HAP-1 (cell line): ENCODE measurements around the gene PEAR1.

Experiments used
- DNase-seq, 2 experiments: peaks; one replicate each; pipeline ENCODE4 v3.0.0-alpha.2; 2016 to 2020; ENCODE audit warnings: low spot score in 2 of 2
- H3K27me3 ChIP-seq: fragments of 250-450 bp; sonication (Bioruptor Pico); 2 replicates; pipeline ENCODE4 v1.5.1; 2020; ENCODE audit warnings: low read depth, mild to moderate bottlenecking, moderate library complexity
- H3K36me3 ChIP-seq: fragments of 250-450 bp; sonication (Bioruptor Pico); replicated peaks from 2 replicates; pipeline ENCODE4 v1.5.1; 2020; ENCODE audit warnings: mild to moderate bottlenecking
- H3K4me1 ChIP-seq: fragments of 250-450 bp; sonication (Bioruptor Pico); 2 replicates; pipeline ENCODE4 v1.5.1; 2020; ENCODE audit warnings: mild to moderate bottlenecking
- H3K4me3 ChIP-seq: fragments of 250-450 bp; sonication (Bioruptor Pico); 2 replicates; pipeline ENCODE4 v1.5.1; 2020; ENCODE audit warnings: mild to moderate bottlenecking, moderate library complexity
- H3K9me3 ChIP-seq: fragments of 250-450 bp; sonication (Bioruptor Pico); 2 replicates; pipeline ENCODE4 v1.5.1; 2020; ENCODE audit warnings: mild to moderate bottlenecking, moderate library complexity
- in situ Hi-C: fragments of 300-500 bp; cut with MboI; formaldehyde crosslinking; loops from 3 replicates; pipeline ENCODE4 v1.14.3; 2020; ENCODE audit warnings: low sequenced_read_pairs, inconsistent platforms, mixed read lengths

PEAR1 gene

DNA sequence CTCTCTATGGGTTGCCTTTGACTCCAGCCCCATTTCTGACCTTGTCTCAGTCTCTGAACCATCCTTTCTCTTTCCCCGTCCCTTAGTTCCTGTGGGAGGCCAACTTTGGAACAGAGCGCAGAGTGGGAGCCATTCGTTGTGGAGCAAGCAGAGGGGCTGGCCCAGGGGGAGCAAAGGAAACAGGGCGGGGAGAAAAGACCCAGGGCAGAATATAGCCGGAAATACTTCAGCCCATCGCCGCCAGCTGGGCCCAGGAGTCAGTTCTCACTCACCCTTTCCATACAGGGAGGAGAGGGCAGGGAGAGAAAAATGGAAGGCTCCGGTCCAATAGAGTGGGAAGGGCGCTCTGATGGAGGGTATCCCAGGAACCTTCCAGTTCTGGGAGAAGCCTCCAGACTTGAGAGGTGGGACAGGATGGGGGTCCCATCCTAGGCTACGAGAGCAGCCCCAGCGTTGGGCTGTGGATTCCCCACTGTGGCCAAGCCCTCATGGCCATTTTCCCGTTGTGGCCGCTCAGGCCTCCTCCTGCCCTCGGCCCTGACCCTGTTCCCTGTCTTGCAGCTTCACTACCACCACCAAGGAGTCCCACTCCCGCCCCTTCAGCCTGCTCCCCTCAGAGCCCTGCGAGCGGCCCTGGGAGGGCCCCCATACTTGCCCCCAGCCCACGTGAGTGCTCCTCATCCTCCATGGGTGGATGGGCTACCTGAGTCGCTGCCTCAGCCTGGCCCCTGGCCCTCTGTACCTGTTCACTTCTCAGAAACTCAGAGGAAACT lies 10.9 kb downstream of the PEAR1 start:
- H3K27me3 ChIP-seq: 0 out of 2 replicates have a peak, but pooled peaks cover 4% of the 10 kb centered on the region
- no peak for DNase-seq
- H3K4me3 ChIP-seq: no peak overlapping the region
- H3K4me1 ChIP-seq: no peaks in the 10 kb centered on the region
- in situ Hi-C loops: no loop called here
- H3K9me3 ChIP-seq: no peaks in the 10 kb centered on the region
- no peaks in the 10 kb centered on the region for H3K36me3 ChIP-seq

DNA sequence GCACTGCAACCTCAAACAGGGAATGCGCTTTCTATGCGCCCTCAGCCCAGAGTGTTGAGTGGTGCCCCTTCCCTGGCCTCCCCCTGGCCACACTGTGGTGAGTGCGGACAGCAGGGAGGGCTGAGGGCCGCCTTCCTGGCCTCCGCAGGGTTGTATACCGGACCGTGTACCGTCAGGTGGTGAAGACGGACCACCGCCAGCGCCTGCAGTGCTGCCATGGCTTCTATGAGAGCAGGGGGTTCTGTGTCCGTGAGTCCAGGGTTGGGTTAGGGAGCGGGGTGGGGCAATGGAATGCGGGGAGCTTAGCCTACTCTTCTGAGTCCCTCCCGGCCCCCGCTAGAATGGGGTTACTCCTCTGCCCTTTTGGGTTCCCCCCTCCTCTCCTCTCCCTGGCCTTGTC lies 11.7 kb downstream of the PEAR1 start:
- DNase-seq: no peak
- Histone ChIP-seq H3K4me1 (no peaks in the 10 kb centered on the region), H3K4me3 (no peak overlapping the region), H3K36me3 (no peaks in the 10 kb centered on the region), H3K27me3 (0 out of 2 replicates have a peak, but pooled peaks cover 4% of the 10 kb centered on the region), H3K9me3 (no peaks in the 10 kb centered on the region)
- in situ Hi-C loops: no loop called here

DNA sequence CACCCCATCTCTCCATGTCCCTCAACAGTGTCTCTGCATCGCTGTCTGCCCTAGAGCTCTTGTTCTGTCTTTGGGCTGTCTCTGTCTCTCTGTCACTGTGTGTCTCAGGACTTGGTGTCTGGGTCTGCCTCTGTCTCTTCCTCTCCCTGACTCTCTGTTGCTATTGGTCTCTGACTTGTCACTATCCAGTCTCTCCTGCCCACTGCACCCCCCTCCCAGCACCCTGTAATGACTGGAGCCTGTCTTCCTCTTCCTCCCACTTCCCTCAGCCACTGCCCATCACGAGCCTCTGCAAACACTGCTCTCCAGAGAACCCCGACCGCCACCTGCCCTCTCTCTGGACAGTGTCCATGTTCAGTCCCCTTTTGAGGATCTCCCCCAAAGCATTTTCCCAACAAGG lies 12.1 kb downstream of the PEAR1 start:
- no peak for DNase-seq
- in situ Hi-C loops: no loop called here
- no peak overlapping the region for H3K4me3 ChIP-seq
- H3K27me3 ChIP-seq: 0 out of 2 replicates have a peak, but pooled peaks cover 4% of the 10 kb centered on the region
- no peaks in the 10 kb centered on the region for H3K9me3 ChIP-seq
- no peaks in the 10 kb centered on the region for H3K36me3 ChIP-seq
- H3K4me1 ChIP-seq: no peaks in the 10 kb centered on the region

DNA sequence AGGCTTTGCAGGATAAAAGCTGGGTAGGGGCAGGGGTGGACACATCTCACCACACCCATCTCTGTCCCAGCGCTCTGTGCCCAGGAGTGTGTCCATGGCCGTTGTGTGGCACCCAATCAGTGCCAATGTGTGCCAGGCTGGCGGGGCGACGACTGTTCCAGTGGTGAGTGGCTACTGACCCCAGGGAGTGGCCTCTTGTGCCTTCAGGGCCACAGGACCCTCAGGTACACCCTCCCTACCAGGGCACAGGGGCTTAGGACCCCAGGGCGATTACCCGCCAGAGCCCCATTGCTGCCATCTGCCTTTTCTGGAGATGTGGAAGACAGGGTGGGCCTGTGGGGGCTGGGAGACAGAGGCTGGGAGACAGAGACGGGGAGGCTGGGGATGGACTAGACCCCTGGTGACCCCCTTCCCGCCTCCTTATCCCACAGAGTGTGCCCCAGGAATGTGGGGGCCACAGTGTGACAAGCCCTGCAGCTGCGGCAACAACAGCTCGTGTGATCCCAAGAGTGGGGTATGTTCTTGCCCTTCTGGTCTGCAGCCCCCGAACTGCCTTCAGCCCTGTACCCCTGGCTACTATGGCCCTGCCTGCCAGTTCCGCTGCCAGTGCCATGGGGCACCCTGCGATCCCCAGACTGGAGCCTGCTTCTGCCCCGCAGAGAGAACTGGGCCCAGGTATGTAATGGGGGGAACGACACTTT lies 12.8 kb downstream of the PEAR1 start:
- Histone ChIP-seq H3K9me3 (no peaks in the 10 kb centered on the region), H3K4me1 (no peaks in the 10 kb centered on the region), H3K4me3 (no peak overlapping the region), H3K36me3 (no peaks in the 10 kb centered on the region), H3K27me3 (0 out of 2 replicates have a peak, but pooled peaks cover 4% of the 10 kb centered on the region)
- in situ Hi-C loops: no loop called here
- DNase-seq: no peak

DNA sequence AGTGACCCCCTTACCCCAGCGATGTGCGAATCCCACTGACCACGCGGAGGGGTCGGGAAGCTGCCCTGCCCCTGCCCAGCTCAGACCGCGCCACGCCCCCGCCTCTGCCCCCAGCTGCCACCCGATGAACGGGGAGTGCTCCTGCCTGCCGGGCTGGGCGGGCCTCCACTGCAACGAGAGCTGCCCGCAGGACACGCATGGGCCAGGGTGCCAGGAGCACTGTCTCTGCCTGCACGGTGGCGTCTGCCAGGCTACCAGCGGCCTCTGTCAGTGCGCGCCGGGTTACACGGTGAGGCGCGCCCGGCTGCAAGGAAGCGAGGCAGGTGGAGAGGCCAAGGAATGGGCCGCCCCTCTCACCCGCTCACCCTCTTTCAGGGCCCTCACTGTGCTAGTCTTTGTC lies 15.0 kb downstream of the PEAR1 start:
- Histone ChIP-seq H3K4me1 (no peaks in the 10 kb centered on the region), H3K4me3 (no peak overlapping the region), H3K27me3 (0 out of 2 replicates have a peak, but pooled peaks cover 4% of the 10 kb centered on the region), H3K9me3 (no peaks in the 10 kb centered on the region), H3K36me3 (no peaks in the 10 kb centered on the region)
- no peak for DNase-seq
- in situ Hi-C loops: no loop called here

DNA sequence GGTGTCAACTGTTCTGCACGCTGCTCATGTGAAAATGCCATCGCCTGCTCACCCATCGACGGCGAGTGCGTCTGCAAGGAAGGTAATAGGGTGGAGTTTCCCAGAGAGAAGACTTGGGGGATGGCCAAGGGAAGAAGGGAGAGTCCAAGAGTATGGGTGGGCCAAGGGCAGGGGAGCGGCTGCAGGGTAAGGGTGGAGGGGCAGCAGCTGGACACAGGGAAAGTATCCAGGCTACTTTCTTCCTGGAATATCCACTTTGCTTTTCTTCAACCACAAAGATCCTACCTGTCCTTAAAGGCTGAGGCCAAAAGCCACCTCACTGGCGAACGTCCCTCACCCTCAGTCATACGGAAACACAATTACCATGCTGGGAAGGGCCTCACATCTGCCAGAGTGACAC lies 15.4 kb downstream of the PEAR1 start:
- Histone ChIP-seq H3K4me3 (no peak overlapping the region), H3K27me3 (0 out of 2 replicates have a peak, but pooled peaks cover 4% of the 10 kb centered on the region)

DNA sequence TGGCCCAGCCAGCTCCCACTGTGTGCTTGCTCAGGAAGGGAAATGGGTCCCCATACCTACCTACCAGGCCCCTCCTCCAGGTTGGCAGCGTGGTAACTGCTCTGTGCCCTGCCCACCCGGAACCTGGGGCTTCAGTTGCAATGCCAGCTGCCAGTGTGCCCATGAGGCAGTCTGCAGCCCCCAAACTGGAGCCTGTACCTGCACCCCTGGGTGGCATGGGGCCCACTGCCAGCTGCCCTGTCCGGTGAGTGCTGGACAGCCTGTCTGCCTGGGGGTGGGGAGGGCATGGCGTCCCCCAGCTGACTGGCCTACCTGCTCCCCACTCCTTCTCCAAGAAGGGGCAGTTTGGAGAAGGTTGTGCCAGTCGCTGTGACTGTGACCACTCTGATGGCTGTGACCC lies 16.2 kb downstream of the PEAR1 start:
- Histone ChIP-seq H3K4me3 (no peak overlapping the region), H3K4me1 (no peaks in the 10 kb centered on the region), H3K36me3 (no peaks in the 10 kb centered on the region), H3K27me3 (0 out of 2 replicates have a peak, but pooled peaks cover 1% of the 10 kb centered on the region), H3K9me3 (no peaks in the 10 kb centered on the region)
- in situ Hi-C loops: no loop called here
- DNase-seq: no peak

More for the DNA sequence above, 15.4 kb downstream of the PEAR1 start:
- H3K9me3 ChIP-seq: no peaks in the 10 kb centered on the region
- H3K36me3 ChIP-seq: no peaks in the 10 kb centered on the region
- no peak for DNase-seq
- no peaks in the 10 kb centered on the region for H3K4me1 ChIP-seq
- in situ Hi-C loops: no loop called here

DNA sequence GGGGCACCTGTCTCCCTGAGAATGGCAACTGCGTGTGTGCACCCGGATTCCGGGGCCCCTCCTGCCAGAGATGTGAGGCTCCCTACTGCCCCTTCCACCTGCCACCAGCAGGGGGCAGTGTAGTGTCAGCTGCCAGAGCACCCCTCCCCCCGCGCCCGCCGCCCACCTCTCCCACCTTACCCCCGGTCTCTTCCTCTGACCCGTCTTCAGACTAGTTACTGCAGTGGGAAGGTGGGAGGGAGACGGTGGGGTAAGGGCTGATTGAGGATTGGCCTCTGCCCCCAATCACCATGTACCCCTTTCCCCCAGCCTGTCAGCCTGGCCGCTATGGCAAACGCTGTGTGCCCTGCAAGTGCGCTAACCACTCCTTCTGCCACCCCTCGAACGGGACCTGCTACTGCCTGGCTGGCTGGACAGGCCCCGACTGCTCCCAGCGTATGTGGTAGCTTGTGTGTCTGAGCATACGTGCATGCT lies 16.8 kb downstream of the PEAR1 start:
- Histone ChIP-seq H3K4me1 (no peaks in the 10 kb centered on the region), H3K36me3 (no peaks in the 10 kb centered on the region), H3K4me3 (no peak overlapping the region), H3K27me3 (no peaks in the 10 kb centered on the region), H3K9me3 (no peaks in the 10 kb centered on the region)
- peak; percentile 21 to 78 for DNase-seq
- in situ Hi-C loops: no loop called here

DNA sequence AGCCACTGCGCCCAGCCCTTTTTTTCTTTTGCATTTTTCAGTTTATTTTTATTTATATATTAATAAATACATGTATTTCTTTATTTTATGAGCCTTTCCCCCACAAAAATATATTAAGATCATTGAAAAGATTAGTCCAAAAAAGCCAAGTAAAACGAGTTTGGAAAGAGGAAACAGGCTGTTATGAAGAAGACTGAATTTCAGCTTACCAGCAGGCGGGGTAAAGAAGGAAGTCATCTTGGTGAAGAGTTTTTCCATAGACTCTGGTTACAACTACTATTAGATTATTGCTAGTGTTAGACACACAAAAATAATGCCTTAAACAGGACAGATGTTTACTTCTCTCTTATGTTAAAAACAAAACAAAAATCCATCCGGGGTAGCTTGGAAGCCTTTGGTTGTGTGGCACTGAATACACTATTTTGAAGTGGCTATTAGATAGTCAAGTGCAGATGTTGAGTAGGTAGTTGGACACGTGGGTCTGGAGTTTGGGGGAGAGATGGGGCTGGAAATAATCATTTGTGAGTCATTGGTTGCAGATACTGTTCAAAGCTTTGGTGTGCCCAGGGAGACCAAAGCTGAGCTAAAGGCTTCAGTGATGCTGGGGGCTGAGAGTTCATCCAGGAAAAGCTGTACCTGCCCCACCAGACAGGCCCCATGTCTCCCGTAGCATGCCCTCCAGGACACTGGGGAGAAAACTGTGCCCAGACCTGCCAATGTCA lies 18.2 kb downstream of the PEAR1 start:
- Histone ChIP-seq H3K27me3 (no peaks in the 10 kb centered on the region), H3K36me3 (no peaks in the 10 kb centered on the region), H3K4me3 (no peak overlapping the region), H3K9me3 (no peaks in the 10 kb centered on the region), H3K4me1 (no peaks in the 10 kb centered on the region)
- in situ Hi-C loops: no loop called here
- no peak for DNase-seq

DNA sequence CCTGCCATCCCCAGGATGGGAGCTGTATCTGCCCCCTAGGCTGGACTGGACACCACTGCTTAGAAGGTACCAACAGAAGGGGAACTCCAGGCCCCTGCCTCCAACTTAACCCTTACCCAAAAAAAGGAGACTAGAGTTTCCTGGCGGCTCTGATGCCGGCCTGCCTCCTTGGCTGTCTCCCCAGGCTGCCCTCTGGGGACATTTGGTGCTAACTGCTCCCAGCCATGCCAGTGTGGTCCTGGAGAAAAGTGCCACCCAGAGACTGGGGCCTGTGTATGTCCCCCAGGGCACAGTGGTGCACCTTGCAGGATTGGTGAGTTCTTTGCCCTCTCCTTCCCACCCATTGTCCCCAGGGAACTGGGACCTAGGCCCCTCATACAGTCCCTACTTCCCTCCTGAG lies 18.8 kb downstream of the PEAR1 start:
- H3K27me3 ChIP-seq: no peaks in the 10 kb centered on the region
- DNase-seq: no peak
- in situ Hi-C loops: no loop called here
- no peaks in the 10 kb centered on the region for H3K36me3 ChIP-seq
- no peaks in the 10 kb centered on the region for H3K4me1 ChIP-seq
- no peaks in the 10 kb centered on the region for H3K9me3 ChIP-seq
- H3K4me3 ChIP-seq: no peak overlapping the region

DNA sequence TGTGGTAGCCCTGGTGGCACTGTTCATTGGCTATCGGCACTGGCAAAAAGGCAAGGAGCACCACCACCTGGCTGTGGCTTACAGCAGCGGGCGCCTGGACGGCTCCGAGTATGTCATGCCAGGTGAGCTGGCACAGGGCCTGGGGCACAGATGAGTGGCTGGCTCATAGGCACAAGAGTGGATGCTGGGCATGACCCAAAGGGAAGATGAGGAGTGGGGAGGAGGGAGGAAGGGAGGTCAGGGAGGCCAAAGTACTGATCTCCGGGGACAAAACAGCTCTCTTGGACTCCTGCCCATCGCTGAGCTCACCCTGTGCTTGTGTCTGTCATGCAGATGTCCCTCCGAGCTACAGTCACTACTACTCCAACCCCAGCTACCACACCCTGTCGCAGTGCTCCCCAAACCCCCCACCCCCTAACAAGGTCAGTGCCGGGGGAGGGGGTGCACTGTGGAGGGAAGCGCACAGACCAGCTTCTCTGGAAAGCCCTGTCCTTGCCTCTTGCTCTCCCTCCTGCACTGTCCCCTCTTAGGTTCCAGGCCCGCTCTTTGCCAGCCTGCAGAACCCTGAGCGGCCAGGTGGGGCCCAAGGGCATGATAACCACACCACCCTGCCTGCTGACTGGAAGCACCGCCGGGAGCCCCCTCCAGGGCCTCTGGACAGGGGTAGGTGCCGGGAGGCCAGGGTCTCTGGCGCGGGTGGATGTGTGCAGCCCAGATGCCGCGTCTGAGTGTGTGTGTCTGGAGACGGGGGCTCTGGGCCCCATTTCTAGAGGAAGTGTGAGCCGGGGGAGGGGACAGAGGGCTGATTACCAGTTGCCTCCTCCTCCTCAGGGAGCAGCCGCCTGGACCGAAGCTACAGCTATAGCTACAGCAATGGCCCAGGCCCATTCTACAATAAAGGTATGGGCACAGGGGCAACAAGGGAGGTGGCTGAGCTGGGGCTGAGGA lies 19.6 kb downstream of the PEAR1 start:
- Histone ChIP-seq H3K4me3 (no peak overlapping the region), H3K36me3 (no peaks in the 10 kb centered on the region), H3K4me1 (no peaks in the 10 kb centered on the region), H3K27me3 (no peaks in the 10 kb centered on the region), H3K9me3 (no peaks in the 10 kb centered on the region; the same call in 1 of the 2 replicates)
- in situ Hi-C loops: no loop called here
- DNase-seq: no peak

DNA sequence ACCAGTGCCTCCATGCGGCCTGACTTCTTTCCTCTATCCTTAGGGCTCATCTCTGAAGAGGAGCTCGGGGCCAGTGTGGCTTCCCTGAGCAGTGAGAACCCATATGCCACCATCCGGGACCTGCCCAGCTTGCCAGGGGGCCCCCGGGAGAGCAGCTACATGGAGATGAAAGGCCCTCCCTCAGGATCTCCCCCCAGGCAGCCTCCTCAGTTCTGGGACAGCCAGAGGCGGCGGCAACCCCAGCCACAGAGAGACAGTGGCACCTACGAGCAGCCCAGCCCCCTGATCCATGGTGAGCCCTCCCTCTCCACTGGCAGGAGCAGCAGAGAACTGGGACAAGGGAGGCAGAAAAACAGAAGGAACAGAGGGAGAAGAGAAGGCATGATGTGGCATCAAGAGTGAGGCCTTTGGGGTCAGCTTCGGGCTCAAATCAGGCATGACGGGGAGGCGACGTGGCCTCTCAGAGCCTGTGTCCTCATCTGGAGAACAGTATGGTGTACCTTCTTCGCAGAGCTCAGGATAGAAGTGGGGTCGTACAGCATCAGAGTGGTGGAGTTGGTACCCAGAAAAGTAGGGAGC lies 20.4 kb downstream of the PEAR1 start:
- H3K36me3 ChIP-seq: no peaks in the 10 kb centered on the region

More for the DNA sequence above, 20.4 kb downstream of the PEAR1 start:
- Histone ChIP-seq H3K4me1 (no peaks in the 10 kb centered on the region), H3K4me3 (no peak overlapping the region), H3K27me3 (no peaks in the 10 kb centered on the region), H3K9me3 (peaks cover 3% of the 10 kb centered on the region; the same call in 1 of the 2 replicates)
- in situ Hi-C loops: no loop called here
- DNase-seq: no peak
